Measurements from ENCODE around the gene FBXL19. TPM values are rescaled to one million over a fixed set of nuclear protein-coding genes. Genes with fewer than 3 reads are reported as not detected.

Gene FBXL19
- total and polyA plus RNA-seq, 9 of the 15 experiments (the other 6 are each of a cell fraction or from before 2014, with no cell fraction given), result 0.13 to 48.0 (median 13.5) TPM; not detected in 1

DNA sequence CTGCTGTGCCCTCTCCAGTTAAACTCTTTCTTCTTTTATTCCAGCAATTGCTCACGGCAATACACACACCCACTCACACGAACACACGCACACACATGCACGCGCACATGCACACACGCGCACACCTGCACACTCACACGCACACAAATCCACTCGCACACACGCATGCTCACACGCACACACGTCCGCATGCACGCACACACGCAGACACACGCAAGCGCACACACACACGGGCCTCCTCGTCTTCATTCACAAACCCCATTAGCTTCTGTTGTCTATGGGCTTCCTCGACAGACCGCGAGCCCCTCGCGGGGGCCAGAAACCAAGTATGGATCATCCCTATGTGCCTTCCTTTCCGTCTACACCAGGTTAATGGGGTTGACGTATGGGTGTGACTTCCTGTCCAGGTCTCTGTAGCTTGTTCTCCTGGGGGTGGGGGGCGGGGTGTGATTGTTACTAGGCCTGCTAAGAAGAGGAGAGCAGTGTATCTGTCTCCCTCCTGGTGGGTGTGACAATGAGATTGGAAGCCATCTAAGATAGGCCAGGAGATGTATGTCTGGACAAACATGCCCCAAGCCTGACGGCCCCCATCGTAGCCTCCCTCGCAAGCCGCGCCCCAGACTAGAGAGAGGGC lies 27.6 kb upstream of the FBXL19 start (continued):
- TF ChIP-seq, protein P1, sequence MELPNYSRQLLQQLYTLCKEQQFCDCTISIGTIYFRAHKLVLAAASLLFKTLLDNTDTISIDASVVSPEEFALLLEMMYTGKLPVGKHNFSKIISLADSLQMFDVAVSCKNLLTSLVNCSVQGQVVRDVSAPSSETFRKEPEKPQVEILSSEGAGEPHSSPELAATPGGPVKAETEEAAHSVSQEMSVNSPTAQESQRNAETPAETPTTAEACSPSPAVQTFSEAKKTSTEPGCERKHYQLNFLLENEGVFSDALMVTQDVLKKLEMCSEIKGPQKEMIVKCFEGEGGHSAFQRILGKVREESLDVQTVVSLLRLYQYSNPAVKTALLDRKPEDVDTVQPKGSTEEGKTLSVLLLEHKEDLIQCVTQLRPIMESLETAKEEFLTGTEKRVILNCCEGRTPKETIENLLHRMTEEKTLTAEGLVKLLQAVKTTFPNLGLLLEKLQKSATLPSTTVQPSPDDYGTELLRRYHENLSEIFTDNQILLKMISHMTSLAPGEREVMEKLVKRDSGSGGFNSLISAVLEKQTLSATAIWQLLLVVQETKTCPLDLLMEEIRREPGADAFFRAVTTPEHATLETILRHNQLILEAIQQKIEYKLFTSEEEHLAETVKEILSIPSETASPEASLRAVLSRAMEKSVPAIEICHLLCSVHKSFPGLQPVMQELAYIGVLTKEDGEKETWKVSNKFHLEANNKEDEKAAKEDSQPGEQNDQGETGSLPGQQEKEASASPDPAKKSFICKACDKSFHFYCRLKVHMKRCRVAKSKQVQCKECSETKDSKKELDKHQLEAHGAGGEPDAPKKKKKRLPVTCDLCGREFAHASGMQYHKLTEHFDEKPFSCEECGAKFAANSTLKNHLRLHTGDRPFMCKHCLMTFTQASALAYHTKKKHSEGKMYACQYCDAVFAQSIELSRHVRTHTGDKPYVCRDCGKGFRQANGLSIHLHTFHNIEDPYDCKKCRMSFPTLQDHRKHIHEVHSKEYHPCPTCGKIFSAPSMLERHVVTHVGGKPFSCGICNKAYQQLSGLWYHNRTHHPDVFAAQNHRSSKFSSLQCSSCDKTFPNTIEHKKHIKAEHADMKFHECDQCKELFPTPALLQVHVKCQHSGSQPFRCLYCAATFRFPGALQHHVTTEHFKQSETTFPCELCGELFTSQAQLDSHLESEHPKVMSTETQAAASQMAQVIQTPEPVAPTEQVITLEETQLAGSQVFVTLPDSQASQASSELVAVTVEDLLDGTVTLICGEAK (IDR thresholded peaks at IDR 0.05), result peak; percentile 66
- TF ChIP-seq, protein P1 (CRISPR knock-in tag; IDR thresholded peaks at IDR 0.05), result no peak
- TF ChIP-seq ZNF780A (CRISPR knock-in tag; IDR thresholded peaks at IDR 0.05), result no peak
- no peak for TF ChIP-seq ZNF408 (CRISPR knock-in tag; IDR thresholded peaks at IDR 0.05; ENCODE audit: low read depth)
- no peak for TF ChIP-seq ZNF133 (CRISPR knock-in tag; IDR thresholded peaks at IDR 0.05)
- TF ChIP-seq KLF1 (tag; IDR thresholded peaks at IDR 0.05), result no peak
- no peak for TF ChIP-seq ATF1 (CRISPR knock-in tag; IDR thresholded peaks at IDR 0.05)
- 0 out of 2 replicates have a peak, but pooled peaks have one; percentile 34 for TF ChIP-seq ATF1 (tag; IDR thresholded peaks at IDR 0.05)
- TF ChIP-seq ZBTB49 (CRISPR knock-in tag; IDR thresholded peaks at IDR 0.05; ENCODE audit: borderline replicate concordance), result no peak
- TF ChIP-seq PRMT5 (CRISPR knock-in tag; IDR thresholded peaks at IDR 0.05), result no peak
- TF ChIP-seq ZEB2 (IDR thresholded peaks at IDR 0.05), result no peak; the same call in 1 of the 2 replicates
- TF ChIP-seq ZNF282 (CRISPR knock-in tag; IDR thresholded peaks at IDR 0.05), result no peak
- no peak for TF ChIP-seq ZZZ3 (IDR thresholded peaks at IDR 0.05)
- TF ChIP-seq, protein P2, sequence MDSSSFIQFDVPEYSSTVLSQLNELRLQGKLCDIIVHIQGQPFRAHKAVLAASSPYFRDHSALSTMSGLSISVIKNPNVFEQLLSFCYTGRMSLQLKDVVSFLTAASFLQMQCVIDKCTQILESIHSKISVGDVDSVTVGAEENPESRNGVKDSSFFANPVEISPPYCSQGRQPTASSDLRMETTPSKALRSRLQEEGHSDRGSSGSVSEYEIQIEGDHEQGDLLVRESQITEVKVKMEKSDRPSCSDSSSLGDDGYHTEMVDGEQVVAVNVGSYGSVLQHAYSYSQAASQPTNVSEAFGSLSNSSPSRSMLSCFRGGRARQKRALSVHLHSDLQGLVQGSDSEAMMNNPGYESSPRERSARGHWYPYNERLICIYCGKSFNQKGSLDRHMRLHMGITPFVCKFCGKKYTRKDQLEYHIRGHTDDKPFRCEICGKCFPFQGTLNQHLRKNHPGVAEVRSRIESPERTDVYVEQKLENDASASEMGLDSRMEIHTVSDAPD (CRISPR knock-in tag; IDR thresholded peaks at IDR 0.05), result no peak
- peak in 1 of 2 experiments; percentile 14; a peak in 1 of 4 replicates for TF ChIP-seq FOXA3 (CRISPR knock-in tag; conservative IDR thresholded peaks at IDR 0.05 in 1 of 2, IDR thresholded peaks at IDR 0.05 in 1 of 2)

Measured in K562 (cell line).